ENCODE data around the gene INPP4A.

Gene INPP4A

GRCh38 chr2:98543214-98543613 lies 98.6 kb downstream of the INPP4A start:
- DNase-seq = no peak

GRCh38 chr2:98543842-98544241 lies 99.2 kb downstream of the INPP4A start:
- DNase-seq = no peak

- no peak for DNase-seq
These were observed 100.9 kb downstream of the INPP4A start for GRCh38 chr2:98545591-98545990.

GRCh38 chr2:98546186-98546585 lies 101.5 kb downstream of the INPP4A start:
- DNase-seq = no peak

GRCh38 chr2:98547092-98547790 lies 102.6 kb downstream of the INPP4A start:
- no peak for DNase-seq

GRCh38 chr2:98548920-98549818 lies 104.5 kb downstream of the INPP4A start:
- DNase-seq = no peak

- DNase-seq = no peak
These were observed 105.5 kb downstream of the INPP4A start for GRCh38 chr2:98550165-98550564.

- no peak for DNase-seq
These were observed 106.7 kb downstream of the INPP4A start for GRCh38 chr2:98551316-98551715.

- DNase-seq = no peak
These were observed 108.0 kb downstream of the INPP4A start for GRCh38 chr2:98552499-98553179.

GRCh38 chr2:98554116-98554861 lies 109.6 kb downstream of the INPP4A start:
- no peak for DNase-seq

GRCh38 chr2:98555696-98556095 lies 111.0 kb downstream of the INPP4A start:
- no peak for DNase-seq

- DNase-seq = no peak
These were observed 111.8 kb downstream of the INPP4A start for GRCh38 chr2:98556344-98557033.

GRCh38 chr2:98558852-98559530 lies 114.3 kb downstream of the INPP4A start:
- DNase-seq = no peak

- DNase-seq = no peak
These were observed 114.9 kb downstream of the INPP4A start for GRCh38 chr2:98559581-98559980.

GRCh38 chr2:98560256-98560771 lies 115.7 kb downstream of the INPP4A start:
- DNase-seq = no peak

GRCh38 chr2:98561018-98561417 lies 116.4 kb downstream of the INPP4A start:
- DNase-seq = no peak

GRCh38 chr2:98561902-98562695 lies 117.4 kb downstream of the INPP4A start:
- no peak for DNase-seq

- no peak for DNase-seq
These were observed 118.7 kb downstream of the INPP4A start for GRCh38 chr2:98563394-98563793.

GRCh38 chr2:98564541-98565132 lies 120.0 kb downstream of the INPP4A start:
- no peak for DNase-seq

- DNase-seq = no peak
These were observed 120.7 kb downstream of the INPP4A start for GRCh38 chr2:98565286-98565860.
